Right kidney (tissue), 1 donor: ENCODE measurements around the gene KSR1.
"Not testable (repeated sequence)": the region's sequence is repeated elsewhere in the genome, so short reads cannot be mapped to it uniquely, and the experiment has no call there.

Source experiments
- DNase-seq: peaks from one replicate; pipeline ENCODE4 v3.0.0-alpha.2; 2016

KSR1 gene

DNA sequence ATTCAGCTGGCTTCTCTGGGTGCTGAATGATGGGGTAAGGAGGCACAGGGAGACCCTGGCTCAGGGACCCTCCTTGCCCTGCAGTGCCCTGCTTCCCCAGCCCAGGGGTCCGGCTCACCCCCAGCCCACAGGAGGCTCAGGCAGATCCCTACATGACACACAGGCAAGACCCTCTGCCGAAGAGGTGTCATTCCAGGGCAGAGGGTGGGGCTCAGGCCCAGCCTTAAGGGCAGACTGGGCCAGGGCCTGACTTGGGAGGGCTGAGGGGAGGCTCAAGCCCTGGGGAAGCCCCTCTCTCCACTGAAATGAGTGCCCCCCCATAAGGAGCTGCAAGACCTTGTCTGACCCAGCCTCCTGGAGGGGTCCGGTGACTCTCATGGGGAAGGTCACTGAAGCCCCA is 30.3 kb upstream of the KSR1 start:
- DNase-seq: no peak

DNA sequence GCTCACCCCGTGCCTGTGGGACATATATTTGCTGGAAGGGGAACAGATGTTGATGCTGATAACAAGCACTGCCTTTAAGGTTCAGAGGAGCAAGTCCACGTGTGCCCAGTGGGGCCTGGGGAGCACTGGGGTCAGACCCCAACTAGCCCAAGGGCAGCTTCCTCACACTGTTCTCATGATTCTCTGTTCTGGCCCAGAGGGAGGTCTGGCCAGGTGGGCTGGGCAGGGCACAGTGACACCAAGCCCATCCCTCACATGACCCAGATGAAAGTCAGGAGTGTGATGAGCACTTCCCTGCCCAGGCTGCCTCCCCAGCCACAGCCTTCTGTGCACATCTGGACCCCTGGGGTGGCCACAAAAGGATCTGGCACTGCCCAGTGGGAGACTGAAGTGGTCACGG is 29.8 kb upstream of the KSR1 start:
- not testable (repeated sequence) for DNase-seq

DNA sequence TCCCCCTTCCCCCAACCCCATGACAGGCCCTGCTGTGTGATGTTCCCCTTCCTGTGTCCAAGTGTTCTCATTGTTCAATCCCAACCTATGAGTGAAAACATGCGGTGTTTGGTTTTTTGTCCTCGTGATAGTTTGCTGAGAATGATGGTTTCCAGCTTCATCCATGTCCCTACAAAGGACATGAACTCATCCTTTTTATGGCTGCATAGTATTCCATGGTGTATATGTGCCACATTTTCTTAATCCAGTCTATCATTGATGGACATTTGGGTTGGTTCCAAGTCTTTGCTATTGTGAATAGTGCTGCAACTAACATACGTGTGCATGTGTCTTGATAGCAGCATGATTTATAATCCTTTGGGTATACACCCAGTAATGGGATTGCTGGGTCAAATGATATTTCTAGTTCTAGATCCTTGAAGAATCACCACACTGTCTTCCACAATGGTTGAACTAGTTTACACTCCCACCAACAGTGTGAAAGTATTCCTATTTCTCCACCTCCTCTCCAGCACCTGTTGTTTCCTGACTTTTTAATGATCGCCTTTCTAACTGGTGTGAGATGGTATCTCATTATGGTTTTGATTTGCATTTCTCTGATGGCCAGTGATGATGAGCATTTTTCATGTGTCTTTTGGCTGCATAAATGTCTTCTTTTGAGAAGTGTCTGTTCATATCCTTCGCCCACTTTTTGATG is 28.9 kb upstream of the KSR1 start:
- not testable (repeated sequence) for DNase-seq

DNA sequence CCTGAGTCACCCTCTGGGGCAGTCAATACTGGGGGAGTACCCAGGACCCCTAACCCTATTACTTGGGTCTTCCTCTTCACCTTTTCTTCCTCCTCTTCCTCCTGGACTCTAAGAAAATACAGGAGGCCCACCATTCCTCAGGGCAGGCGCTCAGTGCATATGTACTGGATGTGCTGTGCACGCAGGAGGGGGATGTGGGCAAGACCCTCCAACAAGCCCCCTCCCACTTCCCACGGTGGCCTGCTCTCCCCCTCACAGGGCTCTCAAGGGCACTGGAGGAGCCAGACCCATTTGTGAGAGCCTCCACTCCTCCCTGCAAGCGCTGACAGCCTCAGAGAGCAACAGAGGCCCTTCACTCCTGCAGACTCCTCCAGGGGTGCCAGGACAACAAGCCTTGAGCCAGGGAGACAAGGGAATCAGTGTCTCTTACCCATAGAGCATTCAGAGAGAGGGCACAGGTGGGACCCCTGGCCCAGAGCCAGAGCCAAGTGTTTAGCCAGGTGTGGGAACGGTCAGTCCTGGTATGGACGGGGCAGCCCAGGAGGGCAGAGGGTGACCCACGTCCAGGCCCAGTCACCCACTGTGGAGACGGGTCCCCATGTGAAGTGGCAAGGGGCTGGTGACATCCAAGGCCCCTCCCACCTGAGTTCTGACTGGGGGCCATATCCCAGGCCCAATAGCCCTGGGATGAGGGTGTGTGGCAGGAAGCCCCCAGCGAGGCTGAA is 27.3 kb upstream of the KSR1 start:
- DNase-seq: no peak

DNA sequence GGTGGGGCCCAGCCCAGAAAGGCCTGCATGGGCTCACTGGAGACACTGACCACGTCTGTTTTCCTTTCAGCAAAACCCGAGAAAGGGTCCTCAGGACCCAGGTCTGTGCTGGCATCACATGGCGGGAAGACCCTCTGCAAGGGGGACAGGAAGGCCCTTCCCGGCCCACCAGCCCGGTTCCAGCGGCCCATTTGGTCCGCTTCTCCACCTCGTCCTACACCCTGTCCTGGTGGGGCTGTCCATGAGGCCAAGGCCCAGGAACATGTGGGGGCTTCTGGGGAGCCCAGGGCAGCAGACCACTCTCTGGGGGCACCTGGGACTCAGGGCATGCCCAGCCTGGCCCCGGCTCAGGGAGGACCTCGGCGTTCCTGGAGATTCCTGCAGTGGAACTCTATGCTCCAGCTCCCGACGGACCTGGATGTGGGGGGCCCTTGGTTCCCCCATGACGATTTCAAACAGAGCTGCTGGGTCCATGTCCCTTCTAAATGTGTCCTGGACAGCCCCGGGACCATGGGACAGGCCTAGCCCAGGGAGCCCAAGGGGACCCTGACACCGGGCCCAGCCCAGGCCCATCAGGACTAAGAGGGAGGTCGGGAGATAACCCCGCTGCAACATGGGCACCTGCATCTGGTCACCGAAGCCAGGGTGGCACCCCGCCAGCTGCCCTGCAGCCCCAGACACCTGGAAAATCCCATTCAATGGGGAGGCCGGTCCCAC is 26.4 kb upstream of the KSR1 start:
- no peak for DNase-seq

DNA sequence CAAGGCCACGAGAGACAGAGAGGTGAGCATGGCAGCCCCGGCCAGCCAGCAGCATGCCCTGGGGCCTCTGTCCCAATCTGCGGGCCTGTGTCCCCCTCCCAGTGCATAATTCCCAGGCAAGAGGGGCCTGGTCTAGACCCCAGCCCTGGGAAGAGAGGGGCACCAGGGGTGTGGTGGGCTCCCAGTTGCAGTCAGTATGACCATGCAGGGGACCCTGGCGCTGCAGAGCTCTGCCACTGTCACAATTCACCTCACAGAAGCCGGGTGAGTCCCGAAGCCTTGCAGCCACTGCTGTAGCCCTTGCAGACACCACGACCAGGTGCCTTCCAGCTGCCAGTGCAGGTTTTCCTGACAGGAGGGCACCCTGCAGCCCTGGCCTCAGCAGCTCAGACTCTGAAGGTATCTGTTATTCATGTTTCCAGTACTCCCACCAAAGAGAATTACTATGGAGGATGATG is 25.8 kb upstream of the KSR1 start:
- no peak for DNase-seq

DNA sequence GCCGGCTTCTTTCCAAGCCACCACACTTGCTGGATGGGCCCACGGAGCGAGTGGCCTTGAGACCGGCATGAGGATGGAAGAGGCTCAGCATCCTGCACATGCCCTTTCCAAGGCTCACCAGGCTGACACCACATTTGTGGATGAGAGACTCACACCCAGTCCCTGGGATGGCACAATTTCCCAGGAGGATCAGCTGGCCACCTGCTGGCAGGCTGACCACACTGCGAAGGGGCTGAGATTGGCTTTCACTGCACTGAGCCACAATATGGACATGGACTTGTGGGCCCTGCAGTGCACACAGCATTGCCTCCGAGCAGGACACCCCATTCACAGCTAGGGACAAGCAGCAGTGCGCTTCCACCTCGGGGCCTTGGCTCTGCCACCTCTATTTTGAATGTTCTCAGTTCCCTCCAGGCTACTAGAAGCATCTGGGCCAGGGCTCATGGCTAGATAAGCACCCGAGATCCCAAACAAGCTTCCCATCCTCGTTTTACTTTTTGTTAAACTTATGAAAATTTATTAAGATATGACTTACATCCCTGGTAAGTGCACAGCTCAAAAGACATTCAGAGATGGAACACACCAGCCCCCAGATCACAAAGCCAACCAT is 25.3 kb upstream of the KSR1 start:
- peak; percentile 6 for DNase-seq

DNA sequence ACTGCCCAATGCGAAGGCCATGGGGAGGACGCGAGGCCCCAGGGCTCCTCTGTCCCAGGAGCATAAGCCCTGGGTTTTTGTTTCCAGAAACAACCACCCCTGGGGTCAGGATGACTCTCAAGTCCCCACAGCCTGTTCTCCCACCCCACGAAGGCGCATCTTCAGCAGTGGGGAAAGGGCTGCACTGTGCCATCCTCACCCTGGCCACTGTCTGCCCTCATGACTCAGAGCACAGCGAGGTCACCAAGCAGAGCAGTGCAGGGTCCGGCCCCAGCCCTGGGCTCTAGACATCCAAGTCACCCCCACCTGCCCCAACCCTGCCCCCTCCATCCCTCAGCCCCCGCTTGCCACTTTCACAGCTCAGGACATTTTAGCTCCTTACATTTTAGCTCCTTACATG is 22.7 kb upstream of the KSR1 start:
- no peak for DNase-seq

DNA sequence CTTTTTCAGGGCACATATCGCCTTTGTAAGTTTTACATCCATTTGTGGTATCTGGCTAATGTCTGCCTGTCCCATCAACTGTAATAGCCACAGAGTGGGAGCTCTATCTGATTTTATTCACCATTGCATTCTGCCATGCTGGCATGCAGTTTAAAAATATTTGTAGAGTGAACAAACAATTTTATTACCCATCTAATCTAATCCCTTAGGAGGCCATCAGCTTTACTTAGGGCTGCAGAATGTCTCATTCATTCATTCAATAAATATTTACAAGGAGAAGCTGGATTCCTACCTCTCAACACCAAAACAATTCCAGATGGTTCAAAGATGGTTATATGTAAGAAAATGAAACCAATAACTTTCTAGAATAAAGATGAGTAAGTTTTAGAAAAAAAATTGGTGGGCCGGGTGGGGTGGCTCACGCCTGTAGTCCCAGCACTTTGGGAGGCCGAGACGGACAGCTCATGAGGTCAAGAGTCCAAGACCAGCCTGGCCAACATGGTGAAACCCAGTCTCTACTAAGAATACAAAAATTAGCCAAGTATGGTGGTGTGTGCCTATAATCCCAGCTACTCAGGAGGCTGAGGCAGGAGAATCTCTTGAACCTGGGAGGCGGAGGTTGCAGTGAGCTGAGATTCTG is 20.7 kb upstream of the KSR1 start:
- DNase-seq: not testable (repeated sequence)

DNA sequence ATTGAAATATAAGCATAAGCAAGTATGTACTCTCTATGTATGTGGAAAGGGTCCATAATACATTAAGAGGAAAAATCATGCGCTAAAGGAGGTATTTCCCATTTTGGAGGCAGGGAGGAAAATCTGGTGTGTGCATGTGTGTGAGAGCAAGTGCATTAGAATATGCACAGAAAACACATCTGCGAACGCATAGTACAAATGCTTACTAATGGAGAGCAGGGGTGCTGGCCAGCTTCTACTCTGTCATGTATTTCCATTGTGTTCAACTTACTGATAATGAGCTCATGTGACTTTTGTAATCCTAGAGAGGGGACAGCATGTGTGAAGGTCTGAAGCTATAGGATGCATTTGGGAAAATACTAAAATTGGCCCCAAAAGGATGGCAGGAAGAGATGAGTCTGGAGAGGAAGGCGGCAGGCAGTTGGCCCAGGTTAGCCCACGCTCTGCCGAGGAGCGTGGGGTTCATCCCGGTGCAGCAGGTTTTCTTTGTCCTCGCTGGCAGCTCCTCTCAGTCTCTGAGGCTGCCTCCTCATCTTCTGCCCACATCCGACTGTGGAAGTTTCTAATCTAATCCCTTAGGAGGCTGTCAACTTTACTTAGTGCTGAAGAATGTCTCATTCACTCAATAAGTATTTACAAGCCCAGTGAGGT is 17.8 kb upstream of the KSR1 start:
- no peak for DNase-seq

DNA sequence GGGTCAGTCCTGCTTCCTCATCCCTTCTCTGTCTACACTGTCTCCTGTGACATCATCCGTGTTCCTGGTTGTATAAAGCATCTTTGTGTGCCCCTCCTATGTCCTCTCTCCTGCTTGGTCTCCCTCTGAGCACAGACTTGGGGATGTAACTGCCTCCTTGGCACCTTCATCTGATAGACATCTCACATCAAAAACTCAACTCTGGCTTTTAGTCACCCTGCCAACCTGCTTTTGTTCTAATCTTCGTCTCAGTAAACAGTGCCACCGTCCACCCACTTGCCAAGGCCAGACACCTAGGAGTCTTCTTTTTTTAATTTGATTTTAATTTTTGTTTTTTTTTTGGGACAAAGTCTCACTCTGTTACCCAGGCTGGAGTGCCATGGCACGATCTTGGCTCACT is 16.9 kb upstream of the KSR1 start:
- DNase-seq: no peak

DNA sequence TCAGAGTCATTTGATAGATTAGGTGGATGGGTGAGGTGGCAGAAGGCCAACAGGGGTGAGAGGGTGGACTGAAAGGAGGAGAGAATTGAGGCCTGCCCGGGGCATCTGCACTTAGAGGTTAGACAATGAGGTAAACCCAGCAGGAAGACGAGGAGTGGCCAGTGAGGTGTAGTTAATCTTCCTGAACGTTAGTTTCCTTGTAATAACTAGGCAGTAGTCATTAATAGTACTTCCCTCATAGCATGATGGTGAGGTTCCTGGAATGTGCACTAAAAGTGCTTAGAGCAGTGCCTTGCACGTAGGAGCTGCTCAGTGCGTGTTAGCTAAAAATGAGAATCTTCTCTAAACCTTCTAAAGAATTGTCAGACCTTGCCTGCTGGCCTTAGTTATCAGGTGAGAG is 13.5 kb upstream of the KSR1 start:
- no peak for DNase-seq

DNA sequence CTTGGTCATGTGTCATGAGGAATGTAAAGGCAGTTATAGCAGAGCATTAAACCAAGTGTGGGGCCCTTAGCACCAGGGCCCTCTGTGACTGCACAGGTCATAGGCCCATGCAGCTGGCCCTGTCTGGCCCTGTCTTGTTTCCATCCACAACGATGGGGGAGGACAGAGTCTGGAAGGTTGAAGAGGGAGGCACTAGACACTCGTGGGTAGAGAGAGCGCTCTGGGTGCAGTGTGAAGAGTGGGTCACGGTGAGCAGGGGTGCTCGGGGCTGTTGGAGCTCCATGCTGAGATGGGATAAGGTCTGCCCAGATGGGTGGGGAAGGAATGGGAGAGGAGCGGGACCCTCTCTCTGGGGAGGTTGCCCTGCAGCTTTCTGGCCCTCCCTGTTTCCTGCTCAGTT is 12.8 kb upstream of the KSR1 start:
- no peak for DNase-seq

DNA sequence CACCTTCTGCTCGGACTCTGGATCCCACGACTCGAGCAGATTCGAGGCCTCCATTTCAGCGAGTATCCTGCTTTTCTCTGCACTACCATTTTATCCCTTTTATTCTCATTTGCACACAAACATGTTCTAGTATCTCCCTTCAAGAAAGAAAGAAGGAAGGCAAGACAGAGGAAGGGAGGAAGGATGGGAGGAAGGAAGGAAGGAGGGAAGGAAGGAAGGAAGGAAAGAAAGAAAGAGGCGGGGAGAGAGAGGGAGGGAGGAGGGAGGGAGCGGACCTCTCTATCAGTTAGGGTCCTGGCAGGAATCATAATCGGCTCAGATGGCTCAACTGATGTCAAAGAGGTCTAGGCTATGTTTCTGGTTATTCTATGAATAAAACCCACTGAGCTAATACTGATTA is 10.3 kb upstream of the KSR1 start:
- DNase-seq: no peak

DNA sequence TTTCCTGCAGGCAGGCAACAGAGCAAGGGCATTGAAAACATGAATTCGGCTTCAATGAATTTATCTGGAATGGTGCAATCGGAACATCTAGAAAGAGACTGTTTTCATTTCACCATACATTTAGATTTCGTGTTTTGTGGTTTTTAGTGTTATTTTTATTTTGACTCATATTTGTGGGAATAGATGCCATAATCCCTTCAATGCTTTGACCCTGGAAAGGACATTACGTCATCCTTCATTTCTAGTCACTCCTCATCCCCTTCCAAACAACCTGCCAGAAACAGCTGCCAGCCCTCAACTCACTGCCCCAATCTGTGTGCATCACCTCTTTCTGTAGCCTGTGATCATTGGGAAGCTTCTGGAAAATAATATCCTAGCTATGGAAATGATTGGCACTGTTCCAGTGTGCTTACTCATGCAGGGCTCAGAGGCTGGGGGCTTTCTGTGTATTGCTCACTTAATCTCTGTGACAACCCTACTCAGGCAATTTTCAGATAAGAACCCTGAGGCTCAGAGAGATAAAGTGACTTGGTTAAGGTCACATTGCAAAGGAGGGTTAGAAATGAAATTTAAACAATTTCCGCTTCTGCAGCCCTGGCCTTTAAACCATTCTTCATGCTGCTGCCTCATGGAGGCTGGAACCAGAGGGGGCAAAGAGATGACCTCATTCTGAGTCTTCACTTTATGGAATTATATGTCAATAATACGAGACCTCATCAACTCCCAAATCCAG is 9.5 kb upstream of the KSR1 start:
- DNase-seq: no peak

DNA sequence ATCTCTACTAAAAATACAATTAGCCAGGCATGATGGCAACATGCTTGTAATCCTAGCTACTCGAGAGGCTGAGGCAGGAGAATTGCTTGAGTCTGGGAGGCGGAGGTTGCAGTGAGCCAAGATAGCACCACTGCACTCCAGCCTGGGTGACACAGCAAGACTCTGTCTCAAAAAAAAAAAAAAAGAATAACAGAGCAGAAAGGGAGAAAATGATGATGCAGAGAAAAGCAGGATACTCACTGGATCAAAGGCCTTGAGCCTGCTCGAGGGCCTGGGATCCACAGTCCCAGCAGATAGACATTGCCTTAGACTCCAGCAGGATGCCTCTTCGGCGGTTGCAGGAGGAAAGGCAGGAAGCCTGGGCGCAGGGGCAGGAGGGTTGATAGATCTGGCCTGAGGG is 7.7 kb upstream of the KSR1 start:
- not testable (repeated sequence) for DNase-seq

DNA sequence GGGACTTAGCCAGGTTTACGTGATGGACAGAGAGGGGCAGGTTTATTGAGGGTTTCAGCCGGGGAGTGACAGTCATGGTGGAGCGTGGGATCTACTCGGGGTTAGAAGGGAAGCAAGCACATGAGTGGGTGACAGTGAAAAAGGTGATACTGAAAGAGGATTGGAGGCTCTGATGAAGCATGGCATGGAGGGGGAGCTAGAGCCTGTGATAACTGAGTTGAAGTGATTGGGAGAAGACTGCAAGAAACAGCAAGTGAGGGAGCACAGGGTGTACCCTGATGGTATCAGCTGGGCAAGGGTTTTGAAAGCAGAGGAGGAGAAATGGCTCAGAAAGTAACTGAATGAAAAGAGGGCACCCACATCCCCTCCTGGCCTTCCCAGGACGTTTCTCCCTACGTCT is 6.7 kb upstream of the KSR1 start:
- DNase-seq: no peak

DNA sequence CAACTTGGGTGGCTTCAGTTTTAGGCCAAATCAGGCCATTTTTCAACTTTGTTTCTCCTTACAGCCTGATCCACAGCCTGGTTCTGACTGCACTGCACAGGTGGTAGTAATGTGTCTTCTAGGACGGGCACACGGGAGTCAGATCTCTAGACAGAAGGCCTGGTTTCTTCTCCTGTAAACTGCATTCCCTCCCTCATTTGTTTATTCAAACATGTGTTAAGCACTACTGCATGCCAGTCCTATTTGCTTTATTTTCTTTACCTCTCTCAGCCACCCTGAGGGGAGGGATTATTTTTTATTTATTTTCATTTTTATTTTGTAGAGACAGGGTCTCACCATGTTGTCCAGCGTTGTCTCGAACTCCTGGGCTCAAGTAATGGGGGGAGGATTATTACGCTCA is 6.3 kb upstream of the KSR1 start:
- no peak for DNase-seq

DNA sequence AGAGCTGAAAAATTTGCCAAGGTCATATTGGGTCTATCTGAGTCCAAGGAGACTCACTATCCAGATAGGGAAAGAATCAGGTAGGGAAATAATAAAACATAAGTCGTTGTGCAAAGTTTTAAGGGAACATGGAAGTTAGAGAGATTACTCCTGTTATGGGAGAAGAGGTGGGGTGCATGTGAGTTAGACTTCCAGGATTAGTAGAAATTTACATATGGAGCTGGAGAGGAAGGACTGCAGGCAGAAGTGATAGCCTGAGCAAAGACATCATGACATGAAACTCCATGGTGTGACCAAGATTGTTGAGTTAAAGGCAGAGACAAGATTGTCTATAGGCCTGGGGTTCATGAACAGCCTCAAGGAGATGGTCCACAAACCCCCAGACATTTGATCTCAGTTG is 5.8 kb upstream of the KSR1 start:
- DNase-seq: no peak

DNA sequence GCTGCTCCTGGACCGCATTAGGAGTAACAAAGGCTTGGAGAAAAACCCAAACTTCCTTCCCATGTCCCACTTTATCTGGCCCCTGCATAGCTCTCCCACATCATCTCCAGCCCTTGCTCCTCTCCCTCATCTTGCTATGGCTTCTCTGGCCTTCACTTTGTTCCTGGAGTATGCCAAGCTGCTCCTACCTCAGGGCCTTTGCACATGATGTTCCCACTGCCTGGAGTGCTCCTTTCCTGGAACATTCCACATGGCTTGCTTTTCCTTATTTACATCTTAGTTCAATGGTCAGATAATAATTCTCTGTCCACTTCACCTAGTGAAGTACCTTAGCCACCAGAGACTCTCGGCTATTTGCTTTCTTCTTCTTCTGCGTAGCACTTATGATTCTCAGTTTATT is 4.3 kb upstream of the KSR1 start:
- no peak for DNase-seq

DNA sequence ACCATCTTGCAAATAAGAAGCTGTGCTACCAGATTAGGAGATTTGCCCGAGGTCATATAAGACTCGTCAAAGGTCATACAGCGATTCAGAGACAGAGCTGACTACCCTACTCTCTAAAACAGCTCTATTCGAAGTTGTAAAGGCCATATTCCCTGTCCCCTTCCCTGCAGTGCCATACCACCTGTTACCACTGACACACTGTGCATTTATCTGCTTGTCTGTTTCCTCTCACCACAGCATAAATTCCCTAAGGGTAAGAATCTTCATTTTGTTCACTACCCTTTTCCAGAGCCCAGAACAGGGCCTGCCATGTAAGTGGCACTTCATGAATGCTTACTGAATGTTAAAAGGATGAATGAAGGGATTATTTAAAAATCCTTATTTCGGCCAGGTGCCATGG is 3.4 kb upstream of the KSR1 start:
- DNase-seq: no peak
